ENCODE data around the gene BBS10.

DNA sequence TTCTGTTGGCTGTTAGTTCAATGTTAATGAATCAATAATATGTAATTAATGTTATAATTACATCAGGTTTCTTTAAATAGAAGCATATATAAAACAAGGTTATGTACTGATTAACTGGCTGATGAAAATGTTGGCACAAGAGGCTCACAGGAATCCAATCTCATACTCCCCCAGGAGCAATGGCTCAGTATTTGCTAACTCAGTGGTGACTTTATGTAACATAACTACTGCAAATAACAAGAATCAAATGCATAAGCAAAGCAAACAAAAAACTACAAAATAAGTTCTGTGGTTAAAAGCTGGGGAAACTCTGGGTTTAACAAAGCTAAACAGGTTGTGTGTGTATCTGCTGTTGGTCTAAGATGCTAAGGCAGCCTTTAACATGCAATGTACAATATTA lies 27.7 kb upstream of the BBS10 start:
- no peak for TF ChIP-seq RAD21 (conservative IDR thresholded peaks at IDR 0.05)
- TF ChIP-seq POLR2AphosphoS5 (IDR thresholded peaks at IDR 0.05): no peak
- TF ChIP-seq EZH2 (IDR thresholded peaks at IDR 0.05; ENCODE audit: borderline replicate concordance, insufficient read depth, low read length, poor library complexity, severe bottlenecking): no peak
- TF ChIP-seq CTCF (IDR thresholded peaks at IDR 0.05; ENCODE audit: poor library complexity, severe bottlenecking): no peak

Measured in neural cell (in vitro differentiated cells).